Keratinocyte (primary cell): Measurements from ENCODE around the gene GATA5. TPM values are rescaled to one million over a fixed set of nuclear protein-coding genes. Genes with fewer than 3 reads are reported as not detected.

ENCODE experiments used
- DNase-seq: peaks from one replicate; pipeline ENCODE4 v3.0.0-alpha.2; 2011; ENCODE audit warnings: low read depth, missing footprints, low spot score
- FAIRE-seq: peaks from 2 replicates; lab custom pipeline; 2011; peaks lifted over from hg19 to GRCh38; lab: Jason Lieb, UNC
- H2AFZ ChIP-seq: 2 replicates; pipeline ENCODE4 v1.6.0; 2012; ENCODE audit warnings: low read length, control low read depth, inconsistent platforms; ENCODE audit not compliant: control insufficient read depth
- H3K27ac ChIP-seq: 2 replicates; pipeline ENCODE4 v1.5.1; 2011; ENCODE audit warnings: low read length; ENCODE audit not compliant: control insufficient read depth, insufficient read depth
- H3K27me3 ChIP-seq: 3 replicates; pipeline ENCODE4 v1.6.0; 2011; ENCODE audit warnings: low read length; ENCODE audit not compliant: control insufficient read depth, insufficient read depth; ENCODE audit errors: extremely low read depth
- H3K36me3 ChIP-seq, 2 experiments: 2 replicates in 1 of 2; 3 replicates in 1 of 2; pipeline ENCODE4 v1.5.1; 2011; ENCODE audit warnings: low read length in 2 of 2, mild to moderate bottlenecking in 1 of 2; ENCODE audit not compliant: control insufficient read depth in 2 of 2, insufficient read depth in 2 of 2; ENCODE audit errors: extremely low read depth in 1 of 2
- H3K4me1 ChIP-seq: 3 replicates; pipeline ENCODE4 v1.5.1; 2011; ENCODE audit warnings: low read length; ENCODE audit not compliant: control insufficient read depth, insufficient read depth; ENCODE audit errors: extremely low read depth
- H3K4me2 ChIP-seq: 3 replicates; pipeline ENCODE4 v1.6.0; 2011; ENCODE audit warnings: low read depth, low read length; ENCODE audit not compliant: control insufficient read depth, insufficient read depth; ENCODE audit errors: extremely low read depth
- H3K4me3 ChIP-seq, 3 experiments: fragments of 200-600 bp in 1 of 3; sonication (generic) in 1 of 3; 2 replicates in 2 of 3; 3 replicates in 1 of 3; pipeline ENCODE4 v1.5.1; 2011 to 2016; ENCODE audit warnings: low read length in 3 of 3, mild to moderate bottlenecking in 3 of 3, control low read depth in 2 of 3, inconsistent platforms in 1 of 3, low read depth in 1 of 3, mixed read lengths in 1 of 3, mixed run types in 1 of 3, moderate library complexity in 1 of 3; ENCODE audit not compliant: control insufficient read depth in 2 of 3, insufficient read depth in 2 of 3; ENCODE audit errors: extremely low read depth in 1 of 3
- H3K79me2 ChIP-seq: 2 replicates; pipeline ENCODE4 v1.6.0; 2012; ENCODE audit warnings: low read length; ENCODE audit not compliant: control insufficient read depth, insufficient read depth
- H3K9ac ChIP-seq: 3 replicates; pipeline ENCODE4 v1.6.0; 2011; ENCODE audit warnings: low read length; ENCODE audit not compliant: control insufficient read depth, insufficient read depth; ENCODE audit errors: extremely low read depth
- H3K9me1 ChIP-seq: 3 replicates; pipeline ENCODE4 v1.6.0; 2011; ENCODE audit warnings: low read length; ENCODE audit not compliant: control insufficient read depth, insufficient read depth; ENCODE audit errors: extremely low read depth
- H3K9me3 ChIP-seq: 2 replicates; pipeline ENCODE4 v1.5.1; 2012; ENCODE audit warnings: low read depth, low read length; ENCODE audit not compliant: control insufficient read depth
- H4K20me1 ChIP-seq: 3 replicates; pipeline ENCODE4 v1.6.0; 2011; ENCODE audit warnings: low read length; ENCODE audit not compliant: control insufficient read depth, insufficient read depth; ENCODE audit errors: extremely low read depth
- CTCF ChIP-seq, 3 experiments: IDR thresholded peaks in 1 of 3; conservative IDR thresholded peaks in 1 of 3; optimal IDR thresholded peaks in 1 of 3; 2 replicates in 2 of 3; 3 replicates in 1 of 3; pipeline versions ENCODE3 to v1.5.1; 2011; ENCODE audit warnings: low read length in 3 of 3, mild to moderate bottlenecking in 3 of 3, moderate library complexity in 2 of 3, control low read depth in 1 of 3, inconsistent platforms in 1 of 3; ENCODE audit not compliant: insufficient read depth in 2 of 3; ENCODE audit errors: extremely low read depth in 1 of 3
- EZH2 ChIP-seq: IDR thresholded peaks from one replicate; pipeline ENCODE4 v1.6.1; 2012; ENCODE audit warnings: inconsistent platforms, mild to moderate bottlenecking, low read length, moderate library complexity
- dilution Hi-C: fragments of 300-500 bp; cut with MboI; formaldehyde crosslinking; loops from one replicate; pipeline ENCODE4 v1.7.0; 2020; ENCODE audit warnings: low sequenced_read_pairs; ENCODE audit not compliant: extremely low pct_ligation_motif_present
- polyA plus RNA-seq, 5 experiments: library from polyadenylated mRNA; depleted of rRNA in 3 of 5; stranded (reverse) in 3 of 5; stranded (forward) in 1 of 5; unstranded in 1 of 5; fragments of >200 nt; gene quantifications; 1 replicate in 1 of 5; 2 replicates in 3 of 5; 3 replicates in 1 of 5; pipeline versions ENCODE4 v1.2.1 to v1.2.3, GENCODE V29; 2011 to 2012; ENCODE audit warnings: missing spikeins in 2 of 5, low read depth in 1 of 5, low replicate concordance in 1 of 5

Gene GATA5
- polyA plus RNA-seq, 1 donor (not counting 4 experiments of a cell fraction or from before 2014, with no cell fraction given) = not detected

- no peaks in the 10 kb centered on the region for H3K36me3 ChIP-seq
- H3K9ac ChIP-seq = no peak overlapping the region
- dilution Hi-C loops = no loop called here
- TF ChIP-seq CTCF (optimal IDR thresholded peaks at IDR 0.05 in 1 of 3, IDR thresholded peaks at IDR 0.05 in 1 of 3, conservative IDR thresholded peaks at IDR 0.05 in 1 of 3; ENCODE audit: extremely low read depth in 1 of 3, insufficient read depth in 2 of 3, low read length in 3 of 3) (no peak), EZH2 (no peak)
- no peaks in the 10 kb centered on the region for H3K9me3 ChIP-seq
- H3K4me2 ChIP-seq = no peak overlapping the region
- no peaks in the 10 kb centered on the region for H3K4me1 ChIP-seq
- H4K20me1 ChIP-seq = no peaks in the 10 kb centered on the region
- no peak overlapping the region for H3K4me3 ChIP-seq
- H2AFZ ChIP-seq = no peak overlapping the region
- no peaks in the 10 kb centered on the region for H3K79me2 ChIP-seq
- DNase-seq = no peak
- H3K9me1 ChIP-seq = no peaks in the 10 kb centered on the region
- no peak for FAIRE-seq
- H3K27ac ChIP-seq = no peak overlapping the region
- peaks cover 5% of the 10 kb centered on the region for H3K27me3 ChIP-seq
Observed at GRCh38 chr20:62458275-62459251, 17.2 kb downstream of the GATA5 start.

GRCh38 chr20:62457831-62458230 is 18.0 kb downstream of the GATA5 start:
- dilution Hi-C loops = no loop called here
- no peak overlapping the region for H3K4me3 ChIP-seq

More at GRCh38 chr20:62457831-62458230, 18.0 kb downstream of the GATA5 start:
- DNase-seq (no peak), FAIRE-seq (no peak)
- Histone ChIP-seq H3K9ac (no peak overlapping the region), H3K9me1 (no peaks in the 10 kb centered on the region), H2AFZ (no peak overlapping the region), H4K20me1 (no peaks in the 10 kb centered on the region), H3K27me3 (peaks cover 5% of the 10 kb centered on the region), H3K27ac (no peak overlapping the region), H3K79me2 (no peaks in the 10 kb centered on the region), H3K4me2 (no peak overlapping the region), H3K9me3 (no peaks in the 10 kb centered on the region), H3K36me3 (no peaks in the 10 kb centered on the region), H3K4me1 (no peaks in the 10 kb centered on the region)
- no peak for TF ChIP-seq EZH2
- no peak for TF ChIP-seq CTCF (optimal IDR thresholded peaks at IDR 0.05 in 1 of 3, IDR thresholded peaks at IDR 0.05 in 1 of 3, conservative IDR thresholded peaks at IDR 0.05 in 1 of 3; ENCODE audit: extremely low read depth in 1 of 3, insufficient read depth in 2 of 3, low read length in 3 of 3)
